ENCODE results near the gene TAP2.

GRCh38 chr6:32792901-32793435 lies 45.6 kb downstream of the TAP2 start:
- TF ChIP-seq CTCF (IDR thresholded peaks at IDR 0.05; ENCODE audit: insufficient read depth, low read length, poor library complexity, severe bottlenecking) (no peak), EZH2phosphoT487 (conservative IDR thresholded peaks at IDR 0.05; ENCODE audit: low read length) (no peak)

Measured in SU-DHL-6 (cell line).